Trophoblast cell (in vitro differentiated cells and primary cell): ENCODE data around the gene GOLGA7B.

Experiments
- DNase-seq, 2 donors: peaks; one replicate each; pipeline ENCODE4 v3.0.0-alpha.2; 2016
- H2AFZ ChIP-seq: 2 replicates; pipeline ENCODE4 v1.6.1; 2013; ENCODE audit warnings: low read length, moderate library complexity, mild to moderate bottlenecking; ENCODE audit not compliant: insufficient read depth, poor library complexity
- H2AK5ac ChIP-seq: 2 replicates; pipeline ENCODE4 v1.6.1; 2013; ENCODE audit warnings: mild to moderate bottlenecking, low read length
- H2BK120ac ChIP-seq: 2 replicates; pipeline ENCODE4 v1.6.1; 2013; ENCODE audit warnings: low read length, mild to moderate bottlenecking, moderate library complexity; ENCODE audit not compliant: insufficient read depth, poor library complexity
- H2BK12ac ChIP-seq: 2 replicates; pipeline ENCODE4 v1.6.1; 2013; ENCODE audit warnings: mild to moderate bottlenecking, low read length, moderate library complexity
- H2BK5ac ChIP-seq: 2 replicates; pipeline ENCODE4 v1.6.1; 2013; ENCODE audit warnings: low read length, low read depth, moderate library complexity, mild to moderate bottlenecking; ENCODE audit not compliant: poor library complexity
- H3K14ac ChIP-seq: 2 replicates; pipeline ENCODE4 v1.6.1; 2013; ENCODE audit warnings: mild to moderate bottlenecking, low read length
- H3K18ac ChIP-seq: 2 replicates; pipeline ENCODE4 v1.6.1; 2013; ENCODE audit warnings: mild to moderate bottlenecking, low read length
- H3K23ac ChIP-seq: 2 replicates; pipeline ENCODE4 v1.6.1; 2013; ENCODE audit warnings: low read length
- H3K27ac ChIP-seq: 2 replicates; pipeline ENCODE4 v1.5.1; 2013; ENCODE audit warnings: low read depth, mild to moderate bottlenecking, inconsistent platforms, low read length, moderate library complexity
- H3K27me3 ChIP-seq: 2 replicates; pipeline ENCODE4 v1.6.1; 2013; ENCODE audit warnings: inconsistent platforms, mild to moderate bottlenecking, low read length, moderate library complexity; ENCODE audit not compliant: insufficient read depth
- H3K36me3 ChIP-seq, 2 experiments: 1 replicate in 1 of 2; 2 replicates in 1 of 2; pipeline ENCODE4 v1.6.1; 2013; ENCODE audit warnings: low read length in 2 of 2, mild to moderate bottlenecking in 2 of 2, moderate library complexity in 1 of 2; ENCODE audit not compliant: insufficient read depth in 2 of 2, control insufficient read depth in 1 of 2
- H3K4ac ChIP-seq: 2 replicates; pipeline ENCODE4 v1.6.1; 2013; ENCODE audit warnings: low read depth, mild to moderate bottlenecking, low read length, moderate library complexity
- H3K4me1 ChIP-seq, 2 experiments: 1 replicate in 1 of 2; 2 replicates in 1 of 2; pipeline ENCODE4 v1.6.1; 2013; ENCODE audit warnings: low read length in 2 of 2, mild to moderate bottlenecking in 2 of 2, moderate library complexity in 1 of 2; ENCODE audit not compliant: insufficient read depth in 2 of 2, control insufficient read depth in 1 of 2
- H3K4me2 ChIP-seq: 2 replicates; pipeline ENCODE4 v1.6.1; 2013; ENCODE audit warnings: inconsistent platforms, mild to moderate bottlenecking, low read length, moderate library complexity
- H3K4me3 ChIP-seq: 2 replicates; pipeline ENCODE4 v1.5.1; 2013; ENCODE audit warnings: mild to moderate bottlenecking, low read depth, low read length, inconsistent platforms
- H3K79me1 ChIP-seq: one replicate; pipeline ENCODE4 v1.6.1; 2013; ENCODE audit warnings: low read length
- H3K79me2 ChIP-seq: 2 replicates; pipeline ENCODE4 v1.6.1; 2013; ENCODE audit warnings: low read length, mild to moderate bottlenecking; ENCODE audit not compliant: control insufficient read depth, insufficient read depth, poor library complexity
- H3K9ac ChIP-seq: 2 replicates; pipeline ENCODE4 v1.6.1; 2013; ENCODE audit warnings: mild to moderate bottlenecking, low read length
- H3K9me3 ChIP-seq: 2 replicates; pipeline ENCODE4 v1.6.1; 2013; ENCODE audit warnings: low read depth, mild to moderate bottlenecking, control low read depth, inconsistent platforms, low read length; ENCODE audit not compliant: insufficient read depth
- H4K12ac ChIP-seq: 2 replicates; pipeline ENCODE4 v1.6.1; 2013; ENCODE audit warnings: low read depth, mild to moderate bottlenecking, low read length, moderate library complexity
- H4K8ac ChIP-seq: 2 replicates; pipeline ENCODE4 v1.6.1; 2013; ENCODE audit warnings: low read depth, mild to moderate bottlenecking, low read length, moderate library complexity
- H4K91ac ChIP-seq: one replicate; pipeline ENCODE4 v1.6.1; 2013; ENCODE audit warnings: low read depth, mild to moderate bottlenecking, low read length, moderate library complexity
- WGBS: extraction: QIAGEN DNeasy Blood & Tissue Kit; methylation state at CpG from one replicate; pipeline ENCODE4 v1.1.7; 2013; ENCODE audit warnings: missing lambda C conversion rate; ENCODE audit not compliant: insufficient read length, insufficient coverage; ENCODE audit errors: extremely low coverage; 5-methylcytosine and 5-hydroxymethylcytosine counted together

Gene GOLGA7B

GRCh38 chr10:97851341-97852001, 1.8 kb downstream of the GOLGA7B start:
- Histone ChIP-seq H3K27me3 (peaks cover 16% of the 10 kb centered on the region), H4K8ac (no peak overlapping the region), H2AK5ac (no peak overlapping the region), H2BK12ac (no peak overlapping the region), H3K9ac (no peak overlapping the region), H3K4me1 (peaks cover 4 to 6% of the 10 kb centered on the region in 2 experiments), H2AFZ (no peak overlapping the region), H2BK120ac (no peak overlapping the region), H3K36me3 (no peaks in the 10 kb centered on the region), H3K23ac (no peak overlapping the region), H3K27ac (no peak overlapping the region), H3K18ac (no peak overlapping the region), H2BK5ac (no peak overlapping the region), H3K79me2 (no peaks in the 10 kb centered on the region), H3K4me3 (no peak overlapping the region), H3K9me3 (peaks cover 4% of the 10 kb centered on the region), H3K79me1 (no peaks in the 10 kb centered on the region), H3K14ac (no peak overlapping the region), H4K12ac (no peak overlapping the region), H3K4ac (no peak overlapping the region), H3K4me2 (no peak overlapping the region), H4K91ac (no peak overlapping the region)
- WGBS, result no CpG with 5 or more reads among the region's 7 CpGs
- no peak for DNase-seq

DNA sequence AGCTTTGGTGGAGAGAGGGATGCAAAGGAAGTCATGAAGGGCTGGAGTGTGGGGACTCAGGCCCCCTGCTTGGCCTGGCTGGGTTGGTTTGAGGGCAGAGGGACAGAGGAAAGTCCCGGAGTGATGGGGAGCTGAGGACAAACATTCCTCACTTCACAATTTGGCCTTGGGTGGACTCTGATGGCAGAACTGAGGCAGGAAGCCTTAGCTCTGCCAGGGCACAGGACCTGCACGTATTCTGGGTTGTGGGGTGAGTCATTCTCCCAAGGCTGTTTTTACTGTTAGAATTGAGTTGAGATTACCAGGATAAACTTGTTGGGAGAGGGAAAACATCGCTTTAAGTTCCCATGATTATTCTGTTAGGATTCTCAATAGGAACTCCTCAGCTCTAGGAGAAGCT, 2.6 kb downstream of the GOLGA7B start:
- Histone ChIP-seq H4K12ac (no peak overlapping the region), H2BK120ac (no peak overlapping the region), H3K14ac (no peak overlapping the region), H3K79me2 (no peaks in the 10 kb centered on the region), H2AFZ (no peak overlapping the region), H3K4ac (no peak overlapping the region), H4K8ac (no peak overlapping the region), H3K79me1 (no peaks in the 10 kb centered on the region), H2AK5ac (no peak overlapping the region), H3K27ac (no peak overlapping the region), H4K91ac (no peak overlapping the region), H3K27me3 (peaks cover 16% of the 10 kb centered on the region), H3K18ac (no peak overlapping the region), H2BK12ac (no peak overlapping the region), H2BK5ac (no peak overlapping the region), H3K4me2 (no peak overlapping the region), H3K9me3 (peaks cover 4% of the 10 kb centered on the region), H3K23ac (no peak overlapping the region), H3K36me3 (no peaks in the 10 kb centered on the region), H3K4me3 (no peak overlapping the region), H3K9ac (no peak overlapping the region), H3K4me1 (peaks cover 4 to 6% of the 10 kb centered on the region in 2 experiments)
- DNase-seq, result no peak
- WGBS, result no CpG with 5 or more reads among the region's 3 CpGs

GRCh38 chr10:97852840-97853405, 3.3 kb downstream of the GOLGA7B start:
- H3K18ac ChIP-seq, result no peak overlapping the region
- H3K79me2 ChIP-seq, result no peaks in the 10 kb centered on the region
- H3K9ac ChIP-seq, result no peak overlapping the region
- H3K4me3 ChIP-seq, result no peak overlapping the region
- H2AFZ ChIP-seq, result no peak overlapping the region
- no peak overlapping the region for H4K8ac ChIP-seq
- no peak overlapping the region for H4K12ac ChIP-seq
- peaks cover 4% of the 10 kb centered on the region for H3K9me3 ChIP-seq
- no peaks in the 10 kb centered on the region for H3K79me1 ChIP-seq
- no peak for DNase-seq
- no peak overlapping the region for H3K4ac ChIP-seq
- no peak overlapping the region for H3K27ac ChIP-seq
- H4K91ac ChIP-seq, result no peak overlapping the region
- peaks cover 4 to 6% of the 10 kb centered on the region in 2 experiments for H3K4me1 ChIP-seq
- no peak overlapping the region for H2BK12ac ChIP-seq
- H2BK5ac ChIP-seq, result no peak overlapping the region
- no CpG with 5 or more reads among the region's 4 CpGs for WGBS
- H2BK120ac ChIP-seq, result no peak overlapping the region
- no peak overlapping the region for H3K14ac ChIP-seq
- H3K27me3 ChIP-seq, result peaks cover 16% of the 10 kb centered on the region
- H3K4me2 ChIP-seq, result no peak overlapping the region
- H3K23ac ChIP-seq, result no peak overlapping the region
- no peaks in the 10 kb centered on the region for H3K36me3 ChIP-seq
- H2AK5ac ChIP-seq, result no peak overlapping the region

- H3K9me3 ChIP-seq, result peaks cover 4% of the 10 kb centered on the region
- no peak overlapping the region for H2BK12ac ChIP-seq
- WGBS, result no CpG with 5 or more reads among the region's 3 CpGs
- peaks cover 14% of the 10 kb centered on the region for H3K27me3 ChIP-seq
- H4K91ac ChIP-seq, result no peak overlapping the region
- no peaks in the 10 kb centered on the region for H3K36me3 ChIP-seq
- no peak overlapping the region for H2BK120ac ChIP-seq
- H3K4me1 ChIP-seq, result peaks cover 0 to 2% of the 10 kb centered on the region in 2 experiments
- H3K79me2 ChIP-seq, result no peaks in the 10 kb centered on the region
- H2AFZ ChIP-seq, result no peak overlapping the region
- no peak overlapping the region for H3K18ac ChIP-seq
- no peak overlapping the region for H3K4me3 ChIP-seq
- H3K23ac ChIP-seq, result no peak overlapping the region
- no peak overlapping the region for H3K14ac ChIP-seq
- no peak overlapping the region for H4K8ac ChIP-seq
- no peak overlapping the region for H2AK5ac ChIP-seq
- H3K4ac ChIP-seq, result no peak overlapping the region
- H3K4me2 ChIP-seq, result no peak overlapping the region
- no peak overlapping the region for H4K12ac ChIP-seq
- H2BK5ac ChIP-seq, result no peak overlapping the region
- no peak overlapping the region for H3K9ac ChIP-seq
- no peak overlapping the region for H3K27ac ChIP-seq
- H3K79me1 ChIP-seq, result no peaks in the 10 kb centered on the region
- no peak for DNase-seq
Measured at GRCh38 chr10:97854743-97855142, 5.1 kb downstream of the GOLGA7B start.
